HUDEP-2 (cell line): Measurements from ENCODE around the gene NRDE2.
A peak's percentile ranks its signal among the peaks of the same experiment; 100 is the strongest.
"Not testable (repeated sequence)": the region's sequence is repeated elsewhere in the genome, so short reads cannot be mapped to it uniquely, and the experiment has no call there.

ENCODE experiments used
- DNase-seq, 76 experiments: peaks; one replicate each; lab custom pipeline; 2025; ENCODE audit not compliant: unreplicated experiment in 76 of 76; lab: John Stamatoyannopoulos, UW

NRDE2 gene

GRCh38 chr14:90274808-90275457, 56.8 kb downstream of the NRDE2 start:
- DNase-seq = no peak

- peak in 38 of 76 experiments; percentile 5 to 54 (median 22) for DNase-seq
Observed at GRCh38 chr14:90274019-90274418, 57.7 kb downstream of the NRDE2 start.

- DNase-seq = no peak
Observed at GRCh38 chr14:90273532-90273931, 58.2 kb downstream of the NRDE2 start.

GRCh38 chr14:90272523-90272922, 59.2 kb downstream of the NRDE2 start:
- no peak for DNase-seq

- no peak for DNase-seq
Observed at GRCh38 chr14:90268420-90268819, 63.3 kb downstream of the NRDE2 start.

GRCh38 chr14:90266441-90267154, 65.1 kb downstream of the NRDE2 start:
- DNase-seq = no peak

- no peak for DNase-seq
Observed at GRCh38 chr14:90263748-90264449, 67.8 kb downstream of the NRDE2 start.

GRCh38 chr14:90256354-90257131, 75.2 kb downstream of the NRDE2 start, which contains the start of gene PSMC1:
Gene PSMC1, plus strand, starts transcription at chr14:90256553. Its CDS starts 45 bp downstream, at chr14:90256598.
- peak in 74 of 76 experiments; percentile 20 to 92 (median 81) for DNase-seq

- DNase-seq = no peak
Observed at GRCh38 chr14:90255871-90256270, 75.9 kb downstream of the NRDE2 start.

- no peak for DNase-seq
Observed at GRCh38 chr14:90253826-90254225, 77.9 kb downstream of the NRDE2 start.

- DNase-seq = no peak
Observed at GRCh38 chr14:90248594-90248993, 83.1 kb downstream of the NRDE2 start.

- DNase-seq = not testable (repeated sequence)
Observed at GRCh38 chr14:90247441-90247840, 84.3 kb downstream of the NRDE2 start.

GRCh38 chr14:90246936-90247335, 84.8 kb downstream of the NRDE2 start:
- no peak for DNase-seq

GRCh38 chr14:90242444-90242843, 89.3 kb downstream of the NRDE2 start:
- DNase-seq = peak in 2 of 76 experiments; percentile 1 to 15

GRCh38 chr14:90239139-90239538, 92.6 kb downstream of the NRDE2 start:
- DNase-seq = peak in 1 of 76 experiments; percentile 1

GRCh38 chr14:90235179-90235976, 96.4 kb downstream of the NRDE2 start:
- peak in 61 of 76 experiments; percentile 3 to 71 (median 40) for DNase-seq

- not testable (repeated sequence) for DNase-seq
Observed at GRCh38 chr14:90229942-90230341, 101.8 kb downstream of the NRDE2 start.

- no peak for DNase-seq
Observed at GRCh38 chr14:90228478-90228877, 103.3 kb downstream of the NRDE2 start.
